ENCODE data around the gene RXRA. TPM values are rescaled to one million over a fixed set of nuclear protein-coding genes. Genes with fewer than 3 reads are reported as not detected.

RXRA gene
- total RNA-seq, 4 donors from 2014 or later, result 53.3 to 87.8 (median 69.6) TPM

DNA sequence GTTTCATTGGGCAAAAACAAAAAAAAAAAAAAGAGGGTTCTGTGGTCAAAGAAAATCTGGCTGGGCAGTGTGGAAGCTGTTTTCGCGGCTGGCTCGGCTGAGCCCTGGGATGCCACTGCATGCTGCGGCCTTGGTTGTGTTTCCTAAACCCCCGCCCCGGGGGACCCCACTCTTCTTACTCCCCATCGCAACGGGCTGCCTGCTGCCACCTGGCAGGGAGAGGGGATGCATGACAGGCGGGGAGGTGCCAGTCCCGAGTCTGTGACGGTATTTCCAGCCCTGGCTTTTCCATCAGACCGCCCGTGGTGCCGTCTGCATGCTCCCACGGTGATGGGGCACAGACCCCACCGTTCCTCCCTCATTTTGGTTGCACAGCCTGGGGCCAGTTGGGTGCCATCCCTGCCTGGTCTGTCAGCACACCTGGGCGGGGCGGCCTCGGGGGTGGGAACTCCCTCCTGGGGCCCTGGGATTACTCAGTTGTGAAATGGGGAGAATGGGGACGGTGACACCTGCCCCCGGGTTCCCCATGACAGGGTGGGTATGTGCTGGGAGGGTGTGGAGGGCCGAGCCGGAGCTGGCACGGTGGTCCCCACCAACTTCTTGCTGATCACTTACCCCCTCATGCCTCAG is 101.0 kb downstream of the RXRA start:
- DNase-seq (ENCODE audit: low spot score) (no peak), ATAC-seq (ENCODE audit: low FRiP score) (no peak)
- TF ChIP-seq, protein P1, sequence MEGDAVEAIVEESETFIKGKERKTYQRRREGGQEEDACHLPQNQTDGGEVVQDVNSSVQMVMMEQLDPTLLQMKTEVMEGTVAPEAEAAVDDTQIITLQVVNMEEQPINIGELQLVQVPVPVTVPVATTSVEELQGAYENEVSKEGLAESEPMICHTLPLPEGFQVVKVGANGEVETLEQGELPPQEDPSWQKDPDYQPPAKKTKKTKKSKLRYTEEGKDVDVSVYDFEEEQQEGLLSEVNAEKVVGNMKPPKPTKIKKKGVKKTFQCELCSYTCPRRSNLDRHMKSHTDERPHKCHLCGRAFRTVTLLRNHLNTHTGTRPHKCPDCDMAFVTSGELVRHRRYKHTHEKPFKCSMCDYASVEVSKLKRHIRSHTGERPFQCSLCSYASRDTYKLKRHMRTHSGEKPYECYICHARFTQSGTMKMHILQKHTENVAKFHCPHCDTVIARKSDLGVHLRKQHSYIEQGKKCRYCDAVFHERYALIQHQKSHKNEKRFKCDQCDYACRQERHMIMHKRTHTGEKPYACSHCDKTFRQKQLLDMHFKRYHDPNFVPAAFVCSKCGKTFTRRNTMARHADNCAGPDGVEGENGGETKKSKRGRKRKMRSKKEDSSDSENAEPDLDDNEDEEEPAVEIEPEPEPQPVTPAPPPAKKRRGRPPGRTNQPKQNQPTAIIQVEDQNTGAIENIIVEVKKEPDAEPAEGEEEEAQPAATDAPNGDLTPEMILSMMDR (IDR thresholded peaks at IDR 0.05), result no peak

DNA sequence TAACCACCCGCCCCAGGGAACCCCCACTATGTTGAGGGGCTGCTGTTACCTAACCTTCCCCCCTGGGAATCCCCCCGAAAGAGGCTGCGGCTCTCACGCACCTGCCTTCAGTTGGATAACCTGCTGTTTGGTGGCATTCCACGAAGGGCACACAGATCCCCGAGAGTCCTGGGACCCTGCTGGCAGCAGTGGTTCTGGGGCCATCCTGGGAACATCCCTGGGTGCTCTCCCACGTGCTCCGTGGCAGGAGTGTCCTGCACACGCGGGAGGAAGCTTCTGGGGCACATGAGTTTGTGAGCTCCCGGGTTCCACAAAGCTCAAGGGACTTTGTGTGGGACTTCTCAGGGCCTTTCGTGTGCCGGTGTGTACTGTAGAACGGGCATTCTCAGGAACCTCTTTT is 102.3 kb downstream of the RXRA start:
- no peak for DNase-seq (ENCODE audit: low spot score)
- no peak for ATAC-seq (ENCODE audit: low FRiP score)
- TF ChIP-seq, protein P1 (IDR thresholded peaks at IDR 0.05), result no peak

DNA sequence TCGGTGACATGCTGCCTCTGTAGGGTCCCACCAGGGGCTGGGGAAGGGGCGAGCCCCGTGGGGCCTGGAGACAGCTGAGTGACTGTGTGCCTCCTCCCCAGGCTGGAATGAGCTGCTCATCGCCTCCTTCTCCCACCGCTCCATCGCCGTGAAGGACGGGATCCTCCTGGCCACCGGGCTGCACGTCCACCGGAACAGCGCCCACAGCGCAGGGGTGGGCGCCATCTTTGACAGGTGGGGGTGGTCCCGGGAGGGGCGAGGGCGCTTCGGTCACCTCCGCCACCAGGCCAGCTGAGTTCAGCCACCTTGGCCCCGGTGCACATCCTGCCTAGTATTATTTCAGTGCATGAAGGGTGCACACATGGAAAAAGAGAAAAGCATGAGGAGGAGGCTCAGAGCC is 102.8 kb downstream of the RXRA start:
- no peak for ATAC-seq (ENCODE audit: low FRiP score)
- no peak for DNase-seq (ENCODE audit: low spot score)
- TF ChIP-seq, protein P1 (IDR thresholded peaks at IDR 0.05), result no peak

DNA sequence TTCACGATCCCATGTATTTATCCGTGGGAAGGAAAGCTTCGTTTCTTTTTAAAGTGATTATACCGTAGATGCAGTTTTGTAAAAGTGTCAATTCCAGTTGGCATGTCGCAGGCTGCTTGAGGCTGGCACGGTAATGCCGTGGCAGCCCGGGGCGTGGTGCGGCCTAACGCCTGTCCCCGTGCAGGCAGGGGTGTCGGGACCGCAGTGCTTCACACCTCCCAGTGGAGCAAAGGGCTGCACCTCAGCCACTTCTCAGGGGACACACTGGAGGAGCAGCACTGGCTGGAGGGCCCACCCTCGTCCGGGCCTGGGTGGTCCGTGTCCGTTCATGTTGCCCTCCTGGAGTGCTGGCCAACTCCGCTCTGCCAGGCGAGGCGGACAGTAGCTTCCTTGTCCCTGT is 103.2 kb downstream of the RXRA start:
- ATAC-seq (ENCODE audit: low FRiP score), result no peak

DNA sequence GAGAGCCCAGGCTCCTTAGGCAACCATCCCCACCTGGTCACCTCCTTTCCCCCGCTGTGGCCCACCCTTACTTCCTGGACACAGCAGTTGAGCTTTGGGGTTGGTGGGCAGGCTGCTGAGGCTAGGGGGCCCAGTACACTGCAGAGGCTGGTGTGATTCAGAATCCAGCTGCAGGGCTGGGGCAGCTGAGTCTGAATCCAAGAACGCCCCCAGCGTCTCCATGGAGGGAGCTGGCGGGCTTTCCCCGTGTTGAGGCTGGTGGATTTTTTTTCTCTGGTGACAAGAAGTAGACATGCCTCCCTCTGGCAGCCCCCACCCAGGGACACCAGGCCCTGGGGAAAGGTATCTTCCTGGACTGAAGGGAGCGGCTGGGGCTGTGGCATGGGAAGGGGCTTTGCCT is 104.8 kb downstream of the RXRA start:
- ATAC-seq (ENCODE audit: low FRiP score) (no peak), DNase-seq (ENCODE audit: low spot score) (no peak)
- TF ChIP-seq, protein P1 (IDR thresholded peaks at IDR 0.05), result no peak

More for the DNA sequence above, 103.2 kb downstream of the RXRA start:
- no peak for DNase-seq (ENCODE audit: low spot score)
- TF ChIP-seq, protein P1 (IDR thresholded peaks at IDR 0.05), result no peak

DNA sequence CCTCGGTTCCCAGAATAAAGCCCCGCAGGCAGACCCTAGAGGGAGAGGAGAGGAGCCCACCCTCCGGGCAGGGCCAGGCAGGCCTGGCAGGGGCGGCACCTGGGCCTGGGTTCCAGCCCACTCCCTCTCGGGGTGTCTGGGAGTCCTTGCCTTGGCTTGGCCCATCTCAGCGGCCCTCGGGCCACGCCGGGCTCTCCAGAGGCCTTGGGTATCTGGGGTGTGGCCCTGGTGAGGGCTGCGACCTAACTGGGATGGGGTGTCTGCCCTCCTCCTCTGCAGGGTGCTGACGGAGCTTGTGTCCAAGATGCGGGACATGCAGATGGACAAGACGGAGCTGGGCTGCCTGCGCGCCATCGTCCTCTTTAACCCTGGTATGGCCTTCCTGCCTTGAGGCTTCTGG is 105.4 kb downstream of the RXRA start:
- TF ChIP-seq, protein P1 (IDR thresholded peaks at IDR 0.05), result no peak
- no peak for ATAC-seq (ENCODE audit: low FRiP score)
- no peak for DNase-seq (ENCODE audit: low spot score)

DNA sequence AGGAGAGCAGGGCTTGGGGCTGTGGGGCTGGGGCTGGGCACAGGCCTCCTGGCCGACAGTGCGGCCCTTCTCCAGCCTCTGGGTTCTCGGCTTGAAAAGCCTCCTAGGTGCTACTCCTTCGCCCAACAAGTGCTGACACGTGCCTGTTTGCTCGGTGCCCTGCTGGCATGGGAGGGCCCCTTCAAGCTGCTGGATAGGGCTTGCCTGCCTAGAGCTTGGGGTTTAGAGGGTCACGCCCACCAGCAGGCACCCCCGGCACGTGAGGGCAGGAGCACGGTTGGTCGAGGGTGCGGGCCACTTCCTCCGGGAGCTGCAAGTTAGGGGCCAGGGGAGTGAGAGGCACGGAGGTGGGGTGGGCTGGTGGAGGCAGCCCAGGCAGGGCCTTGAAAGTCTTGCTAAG is 106.2 kb downstream of the RXRA start:
- TF ChIP-seq, protein P1 (IDR thresholded peaks at IDR 0.05), result no peak
- ATAC-seq (ENCODE audit: low FRiP score) (no peak), DNase-seq (ENCODE audit: low spot score) (no peak)
